K562 (cell line): Measurements from ENCODE around the gene PGGHG. TPM values are rescaled to one million over a fixed set of nuclear protein-coding genes. Genes with fewer than 3 reads are reported as not detected.

Source experiments
- GABPB2 ChIP-seq: fragments of 250-450 bp; sonication (Bioruptor Pico); conservative IDR thresholded peaks from 2 replicates; pipeline ENCODE4 v1.5.1; 2021; ENCODE audit warnings: mild to moderate bottlenecking
- HMGN3 ChIP-seq: IDR thresholded peaks from 2 replicates; pipeline ENCODE4 v1.6.1; 2011; ENCODE audit warnings: borderline replicate concordance, low read depth, mild to moderate bottlenecking, mixed read lengths, low read length; ENCODE audit not compliant: insufficient read length; ENCODE audit errors: extremely low read depth
- MITF ChIP-seq: IDR thresholded peaks from 2 replicates; pipeline ENCODE4 v1.6.1; 2014; ENCODE audit warnings: antibody characterized with exemption
- NUFIP1 ChIP-seq: fragments of 450-650 bp; IDR thresholded peaks from 2 replicates; pipeline ENCODE4 v1.6.1; 2018; ENCODE audit not compliant: partially characterized antibody
- PHB ChIP-seq: fragments of 250-450 bp; sonication (Bioruptor Pico); IDR thresholded peaks from 2 replicates; pipeline ENCODE4 v1.5.0; 2021
- SLC30A9 ChIP-seq: fragments of 250-450 bp; sonication (Bioruptor Pico); IDR thresholded peaks from 2 replicates; pipeline ENCODE4 v1.8.0; 2022; ENCODE audit warnings: mild to moderate bottlenecking, moderate library complexity
- SP2 ChIP-seq: IDR thresholded peaks from 2 replicates; pipeline ENCODE4 v1.6.1; 2011; ENCODE audit warnings: mild to moderate bottlenecking, low read depth, low read length, moderate library complexity; ENCODE audit not compliant: poor library complexity, severe bottlenecking; ENCODE audit errors: extremely low read depth
- TAL1 ChIP-seq: fragments of 450-650 bp; IDR thresholded peaks from 2 replicates; pipeline ENCODE4 v1.6.1; 2016; ENCODE audit warnings: mild to moderate bottlenecking
- ZBTB1 ChIP-seq: sonication (generic); formaldehyde crosslinking; IDR thresholded peaks from 2 replicates; pipeline ENCODE4 v1.8.1; 2023; ENCODE audit warnings: missing genetic modification reagents, low read depth, mild to moderate bottlenecking, borderline replicate concordance
- ZBTB40 ChIP-seq, 2 experiments: fragments of 450-650 bp in 1 of 2; sonication (generic) in 1 of 2; formaldehyde crosslinking in 1 of 2; IDR thresholded peaks; 2 replicates each; pipeline versions ENCODE4 v1.7.1 to v1.9.0; 2016 to 2022; ENCODE audit warnings: inconsistent platforms in 1 of 2, mild to moderate bottlenecking in 1 of 2, missing genetic modification reagents in 1 of 2
- ZNF584 ChIP-seq: fragments of 200-800 bp; sonication (Bioruptor generic); IDR thresholded peaks from 2 replicates; pipeline ENCODE4 v1.6.1; 2016; ENCODE audit warnings: low read depth, mild to moderate bottlenecking, missing genetic modification characterization, missing compliant biosample characterization
- ZSCAN29 ChIP-seq: fragments of 450-650 bp; IDR thresholded peaks from 2 replicates; pipeline ENCODE4 v1.6.1; 2017
- ZSCAN32 ChIP-seq: fragments of 450-650 bp; formaldehyde crosslinking; IDR thresholded peaks from 2 replicates; pipeline ENCODE4 v1.4.0; 2020; ENCODE audit warnings: mild to moderate bottlenecking, moderate library complexity
- polyA plus RNA-seq, 8 experiments: library from polyadenylated mRNA; depleted of rRNA in 4 of 8; stranded (reverse) in 5 of 8; unstranded in 3 of 8; fragments of >200 nt; fragmentation: Nextera tagmentation in 2 of 8; fragmentation: Illumina TruSeq in 1 of 8; extraction: Ambion mirVana in 2 of 8; extraction: Trizol in 1 of 8; gene quantifications; 2 replicates each; pipeline versions ENCODE4 v1.2.1 to v1.2.3, GENCODE V29; 2011 to 2014; ENCODE audit warnings: inconsistent platforms in 1 of 8, missing spikeins in 1 of 8
- total RNA-seq, 7 experiments: library from RNA; depleted of rRNA in 6 of 7; stranded (reverse); fragments of >200 nt in 6 of 7; fragmentation: Illumina TruSeq in 2 of 7; extraction: Trizol in 2 of 7; gene quantifications; 2 replicates each; pipeline versions ENCODE4 v1.2.1 to v1.2.3, GENCODE V29; 2011 to 2021; ENCODE audit warnings: low replicate concordance in 1 of 7
- TF ChIP-seq, protein P1 (sequence below): IDR thresholded peaks from 3 replicates; pipeline ENCODE4 v1.6.1; 2011; ENCODE audit warnings: borderline replicate concordance, mild to moderate bottlenecking, moderate library complexity; ENCODE audit not compliant: insufficient read length; ENCODE audit errors: extremely low read depth

The PGGHG gene
- total and polyA plus RNA-seq, 9 of the 15 experiments (the other 6 are each of a cell fraction or from before 2014, with no cell fraction given), result 0.38 to 85.1 (median 18.1) TPM

- TF ChIP-seq, protein P1, sequence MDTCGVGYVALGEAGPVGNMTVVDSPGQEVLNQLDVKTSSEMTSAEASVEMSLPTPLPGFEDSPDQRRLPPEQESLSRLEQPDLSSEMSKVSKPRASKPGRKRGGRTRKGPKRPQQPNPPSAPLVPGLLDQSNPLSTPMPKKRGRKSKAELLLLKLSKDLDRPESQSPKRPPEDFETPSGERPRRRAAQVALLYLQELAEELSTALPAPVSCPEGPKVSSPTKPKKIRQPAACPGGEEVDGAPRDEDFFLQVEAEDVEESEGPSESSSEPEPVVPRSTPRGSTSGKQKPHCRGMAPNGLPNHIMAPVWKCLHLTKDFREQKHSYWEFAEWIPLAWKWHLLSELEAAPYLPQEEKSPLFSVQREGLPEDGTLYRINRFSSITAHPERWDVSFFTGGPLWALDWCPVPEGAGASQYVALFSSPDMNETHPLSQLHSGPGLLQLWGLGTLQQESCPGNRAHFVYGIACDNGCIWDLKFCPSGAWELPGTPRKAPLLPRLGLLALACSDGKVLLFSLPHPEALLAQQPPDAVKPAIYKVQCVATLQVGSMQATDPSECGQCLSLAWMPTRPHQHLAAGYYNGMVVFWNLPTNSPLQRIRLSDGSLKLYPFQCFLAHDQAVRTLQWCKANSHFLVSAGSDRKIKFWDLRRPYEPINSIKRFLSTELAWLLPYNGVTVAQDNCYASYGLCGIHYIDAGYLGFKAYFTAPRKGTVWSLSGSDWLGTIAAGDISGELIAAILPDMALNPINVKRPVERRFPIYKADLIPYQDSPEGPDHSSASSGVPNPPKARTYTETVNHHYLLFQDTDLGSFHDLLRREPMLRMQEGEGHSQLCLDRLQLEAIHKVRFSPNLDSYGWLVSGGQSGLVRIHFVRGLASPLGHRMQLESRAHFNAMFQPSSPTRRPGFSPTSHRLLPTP, result no peak
- no peak for TF ChIP-seq GABPB2 (CRISPR knock-in tag)
- TF ChIP-seq ZNF584 (CRISPR knock-in tag), result no peak
- TF ChIP-seq ZSCAN32 (CRISPR knock-in tag), result no peak
- no peak for TF ChIP-seq SLC30A9 (CRISPR knock-in tag)
- TF ChIP-seq SP2, result no peak
- peak; percentile 55 for TF ChIP-seq HMGN3
- no peak for TF ChIP-seq ZSCAN29
- peak; percentile 59; the same call in 1 of the 2 replicates for TF ChIP-seq ZBTB40 (IDR thresholded peaks at IDR 0.05)
- TF ChIP-seq ZBTB40 (CRISPR knock-in tag; IDR thresholded peaks at IDR 0.05), result no peak
- no peak; the same call in 1 of the 2 replicates for TF ChIP-seq ZBTB1
- 0 out of 2 replicates have a peak, but pooled peaks have one; percentile 13 for TF ChIP-seq PHB (CRISPR knock-in tag)
- TF ChIP-seq NUFIP1, result no peak
- TF ChIP-seq MITF, result no peak
- no peak for TF ChIP-seq TAL1
These were observed 977 bp upstream of the PGGHG start (continued) for GRCh38 chr11:287821-288477.
